GM21528 (cell line): ENCODE measurements around the gene CDC42BPG.
A peak's percentile ranks its signal among the peaks of the same experiment; 100 is the strongest.

Experiments used
- ATAC-seq: cut with Tn5 transposase; IDR thresholded peaks from one replicate; pipeline ENCODE4 v1.9.1; 2021; ENCODE audit warnings: mild to moderate bottlenecking, moderate library complexity; ENCODE audit not compliant: unreplicated experiment, low FRiP score

CDC42BPG gene

GRCh38 chr11:64810271-64810890 lies 34.1 kb downstream of the CDC42BPG start, which contains the start of gene MEN1:
Gene MEN1, minus strand, starts transcription at chr11:64810551. Its CDS starts 442 bp downstream, at chr11:64810109.
- ATAC-seq, result peak; percentile 62

- no peak for ATAC-seq
Observed at GRCh38 chr11:64809781-64810241, 34.6 kb downstream of the CDC42BPG start.

- no peak for ATAC-seq
Observed at GRCh38 chr11:64805481-64805880, 39.0 kb downstream of the CDC42BPG start.

- ATAC-seq, result no peak
Observed at GRCh38 chr11:64804346-64805210, 39.9 kb downstream of the CDC42BPG start.

GRCh38 chr11:64803846-64804345 lies 40.6 kb downstream of the CDC42BPG start:
- no peak for ATAC-seq

GRCh38 chr11:64803158-64803845 lies 41.2 kb downstream of the CDC42BPG start, which contains the start of gene MAP4K2:
Gene MAP4K2, minus strand, starts transcription at chr11:64803214. Its CDS starts 65 bp downstream, at chr11:64803149.
- peak; percentile 54 for ATAC-seq

- ATAC-seq, result peak; percentile 12
Observed at GRCh38 chr11:64802370-64803157, 41.9 kb downstream of the CDC42BPG start.

GRCh38 chr11:64801561-64802369 lies 42.7 kb downstream of the CDC42BPG start:
- no peak for ATAC-seq

GRCh38 chr11:64801158-64801464 lies 43.3 kb downstream of the CDC42BPG start:
- ATAC-seq, result no peak

- no peak for ATAC-seq
Observed at GRCh38 chr11:64800303-64801157, 43.9 kb downstream of the CDC42BPG start.

GRCh38 chr11:64799623-64800302 lies 44.7 kb downstream of the CDC42BPG start:
- no peak for ATAC-seq

- no peak for ATAC-seq
Observed at GRCh38 chr11:64799256-64799622, 45.2 kb downstream of the CDC42BPG start.

GRCh38 chr11:64796757-64797541 lies 47.5 kb downstream of the CDC42BPG start:
- no peak for ATAC-seq

- ATAC-seq, result no peak
Observed at GRCh38 chr11:64796047-64796756, 48.3 kb downstream of the CDC42BPG start.

GRCh38 chr11:64794526-64794925 lies 49.9 kb downstream of the CDC42BPG start:
- ATAC-seq, result no peak
